Gastrocnemius medialis (tissue), 4 donors: Measurements from ENCODE around the gene PLXDC2.
"Not testable (repeated sequence)": the region's sequence is repeated elsewhere in the genome, so short reads cannot be mapped to it uniquely, and the experiment has no call there.

Experiments used
- POLR2A ChIP-seq, 2 donors: fragments of 450-650 bp; IDR thresholded peaks; one replicate each; pipeline ENCODE4 v1.6.1; 2017; ENCODE audit warnings: antibody characterized with exemption in 2 of 2, mild to moderate bottlenecking in 2 of 2, moderate library complexity in 2 of 2
- TF ChIP-seq, protein P1 (sequence below), 5 experiments: fragments of 450-650 bp in 3 of 5; fragments of 200-600 bp in 2 of 5; sonication (generic) in 2 of 5; IDR thresholded peaks in 4 of 5; conservative IDR thresholded peaks in 1 of 5; 1 replicate in 4 of 5; 2 replicates in 1 of 5; pipeline ENCODE4 v1.5.1; 2016 to 2019; ENCODE audit warnings: antibody characterized with exemption in 5 of 5, mild to moderate bottlenecking in 3 of 5, moderate library complexity in 3 of 5

DNA sequence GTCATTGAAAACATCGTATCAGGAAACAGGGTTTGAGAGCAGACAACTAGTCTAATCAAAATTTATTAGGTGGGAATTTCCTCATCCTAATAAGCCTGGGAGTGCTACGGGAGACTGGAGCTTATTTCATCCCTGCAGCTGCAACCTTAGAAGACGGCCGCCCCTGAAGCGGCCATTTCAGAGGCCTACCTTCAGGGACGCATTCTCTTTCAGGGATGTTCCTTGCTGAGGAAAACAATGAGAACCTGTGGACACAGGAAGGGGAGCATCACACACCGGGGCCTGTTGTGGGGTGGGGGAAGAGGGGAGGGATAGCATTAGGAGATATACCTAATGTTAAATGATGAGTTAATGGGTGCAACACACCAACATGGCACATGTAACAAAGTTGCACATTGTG lies 392.9 kb downstream of the PLXDC2 start:
- TF ChIP-seq, protein P1, sequence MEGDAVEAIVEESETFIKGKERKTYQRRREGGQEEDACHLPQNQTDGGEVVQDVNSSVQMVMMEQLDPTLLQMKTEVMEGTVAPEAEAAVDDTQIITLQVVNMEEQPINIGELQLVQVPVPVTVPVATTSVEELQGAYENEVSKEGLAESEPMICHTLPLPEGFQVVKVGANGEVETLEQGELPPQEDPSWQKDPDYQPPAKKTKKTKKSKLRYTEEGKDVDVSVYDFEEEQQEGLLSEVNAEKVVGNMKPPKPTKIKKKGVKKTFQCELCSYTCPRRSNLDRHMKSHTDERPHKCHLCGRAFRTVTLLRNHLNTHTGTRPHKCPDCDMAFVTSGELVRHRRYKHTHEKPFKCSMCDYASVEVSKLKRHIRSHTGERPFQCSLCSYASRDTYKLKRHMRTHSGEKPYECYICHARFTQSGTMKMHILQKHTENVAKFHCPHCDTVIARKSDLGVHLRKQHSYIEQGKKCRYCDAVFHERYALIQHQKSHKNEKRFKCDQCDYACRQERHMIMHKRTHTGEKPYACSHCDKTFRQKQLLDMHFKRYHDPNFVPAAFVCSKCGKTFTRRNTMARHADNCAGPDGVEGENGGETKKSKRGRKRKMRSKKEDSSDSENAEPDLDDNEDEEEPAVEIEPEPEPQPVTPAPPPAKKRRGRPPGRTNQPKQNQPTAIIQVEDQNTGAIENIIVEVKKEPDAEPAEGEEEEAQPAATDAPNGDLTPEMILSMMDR (IDR thresholded peaks at IDR 0.05 in 4 of 5, conservative IDR thresholded peaks at IDR 0.05 in 1 of 5), result not testable (repeated sequence)
- not testable (repeated sequence) for TF ChIP-seq POLR2A (IDR thresholded peaks at IDR 0.05)
